Measurements from ENCODE around the gene ARHGAP22. TPM values are rescaled to one million over a fixed set of nuclear protein-coding genes. Genes with fewer than 3 reads are reported as not detected.

The ARHGAP22 gene
- polyA plus RNA-seq, 1 of the 3 experiments (the other 2 are of a cell fraction), result 12.4 TPM

DNA sequence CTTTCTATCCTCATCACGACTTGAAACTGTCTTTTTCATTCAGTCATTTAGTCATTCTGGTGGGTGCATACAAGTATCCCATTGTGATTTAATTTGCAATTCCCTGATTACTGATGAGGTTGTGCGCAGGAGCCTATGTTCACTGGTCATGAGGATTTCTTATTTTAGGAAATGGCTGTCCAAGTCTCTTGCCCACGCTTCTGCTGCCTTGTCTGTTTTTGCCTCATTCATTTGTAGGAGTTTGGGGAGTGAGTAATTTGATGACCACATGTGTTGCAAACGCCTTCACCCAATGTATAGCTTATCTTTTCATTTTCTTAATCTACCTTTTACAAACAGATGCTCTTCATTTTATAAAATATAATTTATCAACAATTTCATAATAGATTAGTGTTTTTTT lies 127.3 kb downstream of the ARHGAP22 start:
- H3K27ac ChIP-seq (ENCODE audit: low read depth in 2 of 2, low read length in 1 of 2), result peak overlapping the region in 1 of 2 experiments; percentile 94; a peak in 2 of 4 replicates
- TF ChIP-seq, protein P1, sequence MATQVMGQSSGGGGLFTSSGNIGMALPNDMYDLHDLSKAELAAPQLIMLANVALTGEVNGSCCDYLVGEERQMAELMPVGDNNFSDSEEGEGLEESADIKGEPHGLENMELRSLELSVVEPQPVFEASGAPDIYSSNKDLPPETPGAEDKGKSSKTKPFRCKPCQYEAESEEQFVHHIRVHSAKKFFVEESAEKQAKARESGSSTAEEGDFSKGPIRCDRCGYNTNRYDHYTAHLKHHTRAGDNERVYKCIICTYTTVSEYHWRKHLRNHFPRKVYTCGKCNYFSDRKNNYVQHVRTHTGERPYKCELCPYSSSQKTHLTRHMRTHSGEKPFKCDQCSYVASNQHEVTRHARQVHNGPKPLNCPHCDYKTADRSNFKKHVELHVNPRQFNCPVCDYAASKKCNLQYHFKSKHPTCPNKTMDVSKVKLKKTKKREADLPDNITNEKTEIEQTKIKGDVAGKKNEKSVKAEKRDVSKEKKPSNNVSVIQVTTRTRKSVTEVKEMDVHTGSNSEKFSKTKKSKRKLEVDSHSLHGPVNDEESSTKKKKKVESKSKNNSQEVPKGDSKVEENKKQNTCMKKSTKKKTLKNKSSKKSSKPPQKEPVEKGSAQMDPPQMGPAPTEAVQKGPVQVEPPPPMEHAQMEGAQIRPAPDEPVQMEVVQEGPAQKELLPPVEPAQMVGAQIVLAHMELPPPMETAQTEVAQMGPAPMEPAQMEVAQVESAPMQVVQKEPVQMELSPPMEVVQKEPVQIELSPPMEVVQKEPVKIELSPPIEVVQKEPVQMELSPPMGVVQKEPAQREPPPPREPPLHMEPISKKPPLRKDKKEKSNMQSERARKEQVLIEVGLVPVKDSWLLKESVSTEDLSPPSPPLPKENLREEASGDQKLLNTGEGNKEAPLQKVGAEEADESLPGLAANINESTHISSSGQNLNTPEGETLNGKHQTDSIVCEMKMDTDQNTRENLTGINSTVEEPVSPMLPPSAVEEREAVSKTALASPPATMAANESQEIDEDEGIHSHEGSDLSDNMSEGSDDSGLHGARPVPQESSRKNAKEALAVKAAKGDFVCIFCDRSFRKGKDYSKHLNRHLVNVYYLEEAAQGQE (IDR thresholded peaks at IDR 0.05; ENCODE audit: low read depth, low read length), result no peak
- H3K27me3 ChIP-seq (ENCODE audit: insufficient read depth), result no peaks in the 10 kb centered on the region
- no peak overlapping the region for H3K4me2 ChIP-seq
- peaks cover 3% of the 10 kb centered on the region for H3F3A ChIP-seq (replicated peaks; ENCODE audit: insufficient read depth)
- peaks cover 63% of the 10 kb centered on the region; the same call in 1 of the 2 replicates for H3K79me2 ChIP-seq (ENCODE audit: insufficient read depth)
- CTCF ChIA-PET, result interaction anchor here (1.4 kb wide), 1 partner anchor 14 kb away, joined by 4 read pairs; no protein-coding TSS in a partner anchor
- no peak for DNase-seq
- WGBS (ENCODE audit: low lambda C conversion rate), result 96% methylated on average over 4 of the region's 4 CpGs
- H4K20me1 ChIP-seq (ENCODE audit: insufficient read depth), result peaks cover 5% of the 10 kb centered on the region; the same call in 1 of the 2 replicates
- no peaks in the 10 kb centered on the region for H3K9me2 ChIP-seq
- H2AFZ ChIP-seq (ENCODE audit: low read depth), result no peak overlapping the region
- POLR2A ChIA-PET, result no interaction called here
- no peak overlapping the region for H3K9ac ChIP-seq
- peaks cover 0 to 8% of the 10 kb centered on the region in 2 experiments for H3K36me3 ChIP-seq (replicated peaks in 1 of 2; ENCODE audit: control insufficient read depth in 1 of 2, insufficient read depth in 2 of 2, low read length in 1 of 2)
- no peaks in the 10 kb centered on the region for H3K9me3 ChIP-seq
- no peak overlapping the region for H3K4me3 ChIP-seq (ENCODE audit: low read depth in 2 of 2, low read length in 1 of 2)
- H3K4me1 ChIP-seq (ENCODE audit: control insufficient read depth in 1 of 2, insufficient read depth in 2 of 2, low read depth in 1 of 2, low read length in 1 of 2), result peaks cover 0 to 44% of the 10 kb centered on the region in 2 experiments; a peak in 1 of 4 replicates

DNA sequence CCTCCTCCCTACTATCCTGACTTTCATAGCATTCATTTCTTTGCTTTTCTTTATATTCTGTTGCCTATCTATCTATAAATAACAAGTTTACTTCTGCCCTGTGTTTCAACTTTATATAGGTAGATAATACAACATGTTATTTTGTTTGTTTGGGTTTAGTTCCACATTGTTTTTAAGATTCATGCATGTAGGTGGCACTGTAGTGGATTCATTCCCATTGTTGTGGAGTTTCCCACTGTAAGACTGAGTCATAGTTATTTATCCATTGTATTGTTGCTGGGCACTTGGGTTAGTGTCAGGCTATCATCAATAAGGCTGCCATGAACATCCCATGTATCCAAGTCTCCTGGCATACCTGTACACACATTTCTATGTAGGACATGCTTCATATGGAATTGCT lies 127.7 kb downstream of the ARHGAP22 start:
- peaks cover 59% of the 10 kb centered on the region; the same call in 1 of the 2 replicates for H3K79me2 ChIP-seq (ENCODE audit: insufficient read depth)
- H3K36me3 ChIP-seq (replicated peaks in 1 of 2; ENCODE audit: control insufficient read depth in 1 of 2, insufficient read depth in 2 of 2, low read length in 1 of 2), result peaks cover 0 to 9% of the 10 kb centered on the region in 2 experiments
- POLR2A ChIA-PET, result no interaction called here

GRCh38 chr10:48476279-48476982 lies 128.4 kb downstream of the ARHGAP22 start:
- DNase-seq, result peak; percentile 75
- Histone ChIP-seq H3K9ac (no peak overlapping the region), H3K4me1 (ENCODE audit: control insufficient read depth in 1 of 2, insufficient read depth in 2 of 2, low read depth in 1 of 2, low read length in 1 of 2) (peaks cover 0 to 44% of the 10 kb centered on the region in 2 experiments; a peak in 1 of 4 replicates), H3K4me3 (ENCODE audit: low read depth in 2 of 2, low read length in 1 of 2) (no peak overlapping the region), H3F3A (replicated peaks; ENCODE audit: insufficient read depth) (peaks cover 3% of the 10 kb centered on the region), H3K4me2 (no peak overlapping the region), H3K27me3 (ENCODE audit: insufficient read depth) (no peaks in the 10 kb centered on the region), H4K20me1 (ENCODE audit: insufficient read depth) (peaks cover 5% of the 10 kb centered on the region; the same call in 1 of the 2 replicates), H3K79me2 (ENCODE audit: insufficient read depth) (peaks cover 63% of the 10 kb centered on the region; the same call in 1 of the 2 replicates), H2AFZ (ENCODE audit: low read depth) (no peak overlapping the region), H3K27ac (ENCODE audit: low read depth in 2 of 2, low read length in 1 of 2) (peak overlapping the region in 1 of 2 experiments; percentile 94; a peak in 2 of 4 replicates), H3K36me3 (replicated peaks in 1 of 2; ENCODE audit: control insufficient read depth in 1 of 2, insufficient read depth in 2 of 2, low read length in 1 of 2) (peaks cover 0 to 5% of the 10 kb centered on the region in 2 experiments), H3K9me2 (no peaks in the 10 kb centered on the region), H3K9me3 (no peaks in the 10 kb centered on the region)
- CTCF ChIA-PET, result interaction anchor here (0.7 to 1.4 kb wide), 4 partner anchors 13 to 180 kb away, joined by 3 to 6 read pairs (median 4); no protein-coding TSS in a partner anchor
- POLR2A ChIA-PET, result interaction anchor here (0.7 kb wide), 1 partner anchor 44 kb away, joined by 3 read pairs; no protein-coding TSS in a partner anchor
- WGBS (ENCODE audit: low lambda C conversion rate), result 77% methylated on average over 7 of the region's 9 CpGs
- TF ChIP-seq CTCF (IDR thresholded peaks at IDR 0.05) (no peak), FOSL2 (IDR thresholded peaks at IDR 0.05; ENCODE audit: borderline replicate concordance, low read depth) (no peak), JUND (IDR thresholded peaks at IDR 0.05) (no peak), USF2 (IDR thresholded peaks at IDR 0.05; ENCODE audit: borderline replicate concordance, low read depth, low read length) (no peak), TAF1 (IDR thresholded peaks at IDR 0.05; ENCODE audit: borderline replicate concordance, low read depth, low read length) (no peak), POLR2AphosphoS5 (IDR thresholded peaks at IDR 0.05; ENCODE audit: low read depth, low read length) (no peak), NRF1 (IDR thresholded peaks at IDR 0.05; ENCODE audit: low read depth, low read length) (no peak), RCOR1 (IDR thresholded peaks at IDR 0.05; ENCODE audit: low read length) (peak; percentile 83), CHD2 (IDR thresholded peaks at IDR 0.05; ENCODE audit: low read length, partially characterized antibody) (no peak), YY1 (IDR thresholded peaks at IDR 0.05; ENCODE audit: low read depth) (no peak)

More for the DNA sequence above, 127.7 kb downstream of the ARHGAP22 start:
- Histone ChIP-seq H3K27me3 (ENCODE audit: insufficient read depth) (no peaks in the 10 kb centered on the region), H3K9me2 (no peaks in the 10 kb centered on the region), H3K4me1 (ENCODE audit: control insufficient read depth in 1 of 2, insufficient read depth in 2 of 2, low read depth in 1 of 2, low read length in 1 of 2) (peaks cover 0 to 44% of the 10 kb centered on the region in 2 experiments; a peak in 1 of 4 replicates), H3K4me3 (ENCODE audit: low read depth in 2 of 2, low read length in 1 of 2) (no peak overlapping the region), H3K27ac (ENCODE audit: low read depth in 2 of 2, low read length in 1 of 2) (peak overlapping the region in 1 of 2 experiments; percentile 94; a peak in 2 of 4 replicates), H3F3A (replicated peaks; ENCODE audit: insufficient read depth) (peaks cover 3% of the 10 kb centered on the region), H3K9ac (no peak overlapping the region), H3K4me2 (no peak overlapping the region), H2AFZ (ENCODE audit: low read depth) (no peak overlapping the region), H3K9me3 (no peaks in the 10 kb centered on the region), H4K20me1 (ENCODE audit: insufficient read depth) (peaks cover under 1% of the 10 kb centered on the region; the same call in 1 of the 2 replicates)
- CTCF ChIA-PET, result interaction anchor here (0.7 to 1.4 kb wide), 2 partner anchors 14 to 60 kb away, joined by 3 to 4 read pairs; no protein-coding TSS in a partner anchor
- no peak for TF ChIP-seq MAX (IDR thresholded peaks at IDR 0.05; ENCODE audit: low read depth)
- DNase-seq, result no peak
